ENCODE results near the gene TEX54. TPM values are rescaled to one million over a fixed set of nuclear protein-coding genes. Genes with fewer than 3 reads are reported as not detected.
A peak's percentile ranks its signal among the peaks of the same experiment; 100 is the strongest.

TEX54 gene
- total and polyA plus RNA-seq, 2 of the 13 experiments (the other 11 are each of a cell fraction or from before 2014, with no cell fraction given) = not detected

DNA sequence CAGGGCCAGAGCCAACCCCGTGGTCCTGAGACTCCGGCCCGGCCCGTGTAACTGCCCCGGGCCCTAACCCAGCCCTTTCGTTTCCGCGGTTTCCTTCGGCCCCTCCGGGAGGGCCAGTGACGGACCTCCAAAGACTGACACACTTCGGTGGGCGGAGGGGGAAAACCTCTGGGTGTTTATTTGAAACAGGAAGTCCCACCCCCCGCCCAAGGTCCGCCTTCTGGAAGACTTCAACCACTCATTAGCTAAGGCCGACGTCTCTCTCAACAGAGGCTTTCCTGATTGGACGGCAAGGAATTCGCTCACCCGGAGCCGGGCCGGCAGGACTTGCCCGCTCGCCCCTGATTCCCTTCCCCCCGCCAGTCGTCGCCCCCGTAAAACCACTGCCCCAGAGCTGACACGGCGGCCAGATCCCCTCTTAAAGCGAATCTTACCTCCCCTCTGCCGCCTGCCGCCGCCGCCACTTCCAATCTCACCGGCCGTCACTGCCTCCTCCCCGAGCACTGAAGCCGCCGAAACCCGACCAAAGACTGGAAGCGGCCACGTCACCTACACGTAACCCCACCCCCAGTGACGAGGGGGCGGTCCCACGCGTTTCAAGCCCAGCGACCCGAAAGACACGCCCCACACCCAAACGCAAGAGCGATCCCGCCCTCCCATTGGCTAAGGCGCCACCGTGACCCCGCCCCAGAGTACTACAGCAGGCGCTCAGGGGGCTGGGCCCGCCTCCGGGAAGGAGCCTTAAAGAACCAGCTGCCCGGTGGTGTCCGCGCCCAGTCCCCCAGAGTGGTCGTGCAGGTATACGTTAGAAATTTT lies 913 bp downstream of the TEX54 start, which contains the start of gene STX5 (continued):
- no peak for TF ChIP-seq JUNB (CRISPR knock-in tag; IDR thresholded peaks at IDR 0.05; ENCODE audit: borderline replicate concordance)
- TF ChIP-seq, protein P1, sequence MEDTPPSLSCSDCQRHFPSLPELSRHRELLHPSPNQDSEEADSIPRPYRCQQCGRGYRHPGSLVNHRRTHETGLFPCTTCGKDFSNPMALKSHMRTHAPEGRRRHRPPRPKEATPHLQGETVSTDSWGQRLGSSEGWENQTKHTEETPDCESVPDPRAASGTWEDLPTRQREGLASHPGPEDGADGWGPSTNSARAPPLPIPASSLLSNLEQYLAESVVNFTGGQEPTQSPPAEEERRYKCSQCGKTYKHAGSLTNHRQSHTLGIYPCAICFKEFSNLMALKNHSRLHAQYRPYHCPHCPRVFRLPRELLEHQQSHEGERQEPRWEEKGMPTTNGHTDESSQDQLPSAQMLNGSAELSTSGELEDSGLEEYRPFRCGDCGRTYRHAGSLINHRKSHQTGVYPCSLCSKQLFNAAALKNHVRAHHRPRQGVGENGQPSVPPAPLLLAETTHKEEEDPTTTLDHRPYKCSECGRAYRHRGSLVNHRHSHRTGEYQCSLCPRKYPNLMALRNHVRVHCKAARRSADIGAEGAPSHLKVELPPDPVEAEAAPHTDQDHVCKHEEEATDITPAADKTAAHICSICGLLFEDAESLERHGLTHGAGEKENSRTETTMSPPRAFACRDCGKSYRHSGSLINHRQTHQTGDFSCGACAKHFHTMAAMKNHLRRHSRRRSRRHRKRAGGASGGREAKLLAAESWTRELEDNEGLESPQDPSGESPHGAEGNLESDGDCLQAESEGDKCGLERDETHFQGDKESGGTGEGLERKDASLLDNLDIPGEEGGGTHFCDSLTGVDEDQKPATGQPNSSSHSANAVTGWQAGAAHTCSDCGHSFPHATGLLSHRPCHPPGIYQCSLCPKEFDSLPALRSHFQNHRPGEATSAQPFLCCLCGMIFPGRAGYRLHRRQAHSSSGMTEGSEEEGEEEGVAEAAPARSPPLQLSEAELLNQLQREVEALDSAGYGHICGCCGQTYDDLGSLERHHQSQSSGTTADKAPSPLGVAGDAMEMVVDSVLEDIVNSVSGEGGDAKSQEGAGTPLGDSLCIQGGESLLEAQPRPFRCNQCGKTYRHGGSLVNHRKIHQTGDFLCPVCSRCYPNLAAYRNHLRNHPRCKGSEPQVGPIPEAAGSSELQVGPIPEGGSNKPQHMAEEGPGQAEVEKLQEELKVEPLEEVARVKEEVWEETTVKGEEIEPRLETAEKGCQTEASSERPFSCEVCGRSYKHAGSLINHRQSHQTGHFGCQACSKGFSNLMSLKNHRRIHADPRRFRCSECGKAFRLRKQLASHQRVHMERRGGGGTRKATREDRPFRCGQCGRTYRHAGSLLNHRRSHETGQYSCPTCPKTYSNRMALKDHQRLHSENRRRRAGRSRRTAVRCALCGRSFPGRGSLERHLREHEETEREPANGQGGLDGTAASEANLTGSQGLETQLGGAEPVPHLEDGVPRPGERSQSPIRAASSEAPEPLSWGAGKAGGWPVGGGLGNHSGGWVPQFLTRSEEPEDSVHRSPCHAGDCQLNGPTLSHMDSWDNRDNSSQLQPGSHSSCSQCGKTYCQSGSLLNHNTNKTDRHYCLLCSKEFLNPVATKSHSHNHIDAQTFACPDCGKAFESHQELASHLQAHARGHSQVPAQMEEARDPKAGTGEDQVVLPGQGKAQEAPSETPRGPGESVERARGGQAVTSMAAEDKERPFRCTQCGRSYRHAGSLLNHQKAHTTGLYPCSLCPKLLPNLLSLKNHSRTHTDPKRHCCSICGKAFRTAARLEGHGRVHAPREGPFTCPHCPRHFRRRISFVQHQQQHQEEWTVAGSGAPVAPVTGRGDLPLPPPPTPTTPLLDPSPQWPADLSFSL (CRISPR knock-in tag; IDR thresholded peaks at IDR 0.05) = no peak
- TF ChIP-seq ZNF234 (CRISPR knock-in tag; conservative IDR thresholded peaks at IDR 0.05) = no peak
- peak; percentile 50; the same call in 1 of the 2 replicates for TF ChIP-seq ZNF33B (CRISPR knock-in tag; IDR thresholded peaks at IDR 0.05)
- TF ChIP-seq TCF7L2 (IDR thresholded peaks at IDR 0.05; ENCODE audit: low read depth, low read length) = no peak
- TF ChIP-seq, protein P2, sequence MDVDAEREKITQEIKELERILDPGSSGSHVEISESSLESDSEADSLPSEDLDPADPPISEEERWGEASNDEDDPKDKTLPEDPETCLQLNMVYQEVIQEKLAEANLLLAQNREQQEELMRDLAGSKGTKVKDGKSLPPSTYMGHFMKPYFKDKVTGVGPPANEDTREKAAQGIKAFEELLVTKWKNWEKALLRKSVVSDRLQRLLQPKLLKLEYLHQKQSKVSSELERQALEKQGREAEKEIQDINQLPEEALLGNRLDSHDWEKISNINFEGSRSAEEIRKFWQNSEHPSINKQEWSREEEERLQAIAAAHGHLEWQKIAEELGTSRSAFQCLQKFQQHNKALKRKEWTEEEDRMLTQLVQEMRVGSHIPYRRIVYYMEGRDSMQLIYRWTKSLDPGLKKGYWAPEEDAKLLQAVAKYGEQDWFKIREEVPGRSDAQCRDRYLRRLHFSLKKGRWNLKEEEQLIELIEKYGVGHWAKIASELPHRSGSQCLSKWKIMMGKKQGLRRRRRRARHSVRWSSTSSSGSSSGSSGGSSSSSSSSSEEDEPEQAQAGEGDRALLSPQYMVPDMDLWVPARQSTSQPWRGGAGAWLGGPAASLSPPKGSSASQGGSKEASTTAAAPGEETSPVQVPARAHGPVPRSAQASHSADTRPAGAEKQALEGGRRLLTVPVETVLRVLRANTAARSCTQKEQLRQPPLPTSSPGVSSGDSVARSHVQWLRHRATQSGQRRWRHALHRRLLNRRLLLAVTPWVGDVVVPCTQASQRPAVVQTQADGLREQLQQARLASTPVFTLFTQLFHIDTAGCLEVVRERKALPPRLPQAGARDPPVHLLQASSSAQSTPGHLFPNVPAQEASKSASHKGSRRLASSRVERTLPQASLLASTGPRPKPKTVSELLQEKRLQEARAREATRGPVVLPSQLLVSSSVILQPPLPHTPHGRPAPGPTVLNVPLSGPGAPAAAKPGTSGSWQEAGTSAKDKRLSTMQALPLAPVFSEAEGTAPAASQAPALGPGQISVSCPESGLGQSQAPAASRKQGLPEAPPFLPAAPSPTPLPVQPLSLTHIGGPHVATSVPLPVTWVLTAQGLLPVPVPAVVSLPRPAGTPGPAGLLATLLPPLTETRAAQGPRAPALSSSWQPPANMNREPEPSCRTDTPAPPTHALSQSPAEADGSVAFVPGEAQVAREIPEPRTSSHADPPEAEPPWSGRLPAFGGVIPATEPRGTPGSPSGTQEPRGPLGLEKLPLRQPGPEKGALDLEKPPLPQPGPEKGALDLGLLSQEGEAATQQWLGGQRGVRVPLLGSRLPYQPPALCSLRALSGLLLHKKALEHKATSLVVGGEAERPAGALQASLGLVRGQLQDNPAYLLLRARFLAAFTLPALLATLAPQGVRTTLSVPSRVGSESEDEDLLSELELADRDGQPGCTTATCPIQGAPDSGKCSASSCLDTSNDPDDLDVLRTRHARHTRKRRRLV (CRISPR knock-in tag; IDR thresholded peaks at IDR 0.05) = peak; percentile 82
- TF ChIP-seq SP1 (IDR thresholded peaks at IDR 0.05) = no peak
- TF ChIP-seq SP1 (CRISPR knock-in tag; IDR thresholded peaks at IDR 0.05) = peak; percentile 58
- TF ChIP-seq KLF15 (CRISPR knock-in tag; IDR thresholded peaks at IDR 0.05; ENCODE audit: borderline replicate concordance) = 0 out of 2 replicates have a peak, but pooled peaks have one; percentile 43
- TF ChIP-seq NFKB2 (CRISPR knock-in tag; IDR thresholded peaks at IDR 0.05; ENCODE audit: borderline replicate concordance) = peak; percentile 65; the same call in 1 of the 2 replicates
- no peak for TF ChIP-seq ISX (CRISPR knock-in tag; conservative IDR thresholded peaks at IDR 0.05)
- no peak for TF ChIP-seq ZFP82 (CRISPR knock-in tag; IDR thresholded peaks at IDR 0.05; ENCODE audit: borderline replicate concordance)
- TF ChIP-seq, protein P3, sequence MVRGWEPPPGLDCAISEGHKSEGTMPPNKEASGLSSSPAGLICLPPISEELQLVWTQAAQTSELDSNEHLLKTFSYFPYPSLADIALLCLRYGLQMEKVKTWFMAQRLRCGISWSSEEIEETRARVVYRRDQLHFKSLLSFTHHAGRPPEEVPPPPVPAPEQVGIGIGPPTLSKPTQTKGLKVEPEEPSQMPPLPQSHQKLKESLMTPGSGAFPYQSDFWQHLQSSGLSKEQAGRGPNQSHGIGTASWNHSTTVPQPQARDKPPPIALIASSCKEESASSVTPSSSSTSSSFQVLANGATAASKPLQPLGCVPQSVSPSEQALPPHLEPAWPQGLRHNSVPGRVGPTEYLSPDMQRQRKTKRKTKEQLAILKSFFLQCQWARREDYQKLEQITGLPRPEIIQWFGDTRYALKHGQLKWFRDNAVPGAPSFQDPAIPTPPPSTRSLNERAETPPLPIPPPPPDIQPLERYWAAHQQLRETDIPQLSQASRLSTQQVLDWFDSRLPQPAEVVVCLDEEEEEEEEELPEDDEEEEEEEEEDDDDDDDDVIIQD (CRISPR knock-in tag; IDR thresholded peaks at IDR 0.05; ENCODE audit: low read depth) = no peak
- TF ChIP-seq, protein P4, sequence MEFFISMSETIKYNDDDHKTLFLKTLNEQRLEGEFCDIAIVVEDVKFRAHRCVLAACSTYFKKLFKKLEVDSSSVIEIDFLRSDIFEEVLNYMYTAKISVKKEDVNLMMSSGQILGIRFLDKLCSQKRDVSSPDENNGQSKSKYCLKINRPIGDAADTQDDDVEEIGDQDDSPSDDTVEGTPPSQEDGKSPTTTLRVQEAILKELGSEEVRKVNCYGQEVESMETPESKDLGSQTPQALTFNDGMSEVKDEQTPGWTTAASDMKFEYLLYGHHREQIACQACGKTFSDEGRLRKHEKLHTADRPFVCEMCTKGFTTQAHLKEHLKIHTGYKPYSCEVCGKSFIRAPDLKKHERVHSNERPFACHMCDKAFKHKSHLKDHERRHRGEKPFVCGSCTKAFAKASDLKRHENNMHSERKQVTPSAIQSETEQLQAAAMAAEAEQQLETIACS (CRISPR knock-in tag; IDR thresholded peaks at IDR 0.05) = no peak
- peak; percentile 6 for TF ChIP-seq SKI (IDR thresholded peaks at IDR 0.05; ENCODE audit: partially characterized antibody)
